HPDE6-E6E7 (cell line): ENCODE measurements around the gene PSMB5.

Experiments
- DNase-seq: peaks from one replicate; pipeline ENCODE4 v3.0.0; 2011; ENCODE audit warnings: missing footprints; ENCODE audit errors: extremely low spot score

The PSMB5 gene

DNA sequence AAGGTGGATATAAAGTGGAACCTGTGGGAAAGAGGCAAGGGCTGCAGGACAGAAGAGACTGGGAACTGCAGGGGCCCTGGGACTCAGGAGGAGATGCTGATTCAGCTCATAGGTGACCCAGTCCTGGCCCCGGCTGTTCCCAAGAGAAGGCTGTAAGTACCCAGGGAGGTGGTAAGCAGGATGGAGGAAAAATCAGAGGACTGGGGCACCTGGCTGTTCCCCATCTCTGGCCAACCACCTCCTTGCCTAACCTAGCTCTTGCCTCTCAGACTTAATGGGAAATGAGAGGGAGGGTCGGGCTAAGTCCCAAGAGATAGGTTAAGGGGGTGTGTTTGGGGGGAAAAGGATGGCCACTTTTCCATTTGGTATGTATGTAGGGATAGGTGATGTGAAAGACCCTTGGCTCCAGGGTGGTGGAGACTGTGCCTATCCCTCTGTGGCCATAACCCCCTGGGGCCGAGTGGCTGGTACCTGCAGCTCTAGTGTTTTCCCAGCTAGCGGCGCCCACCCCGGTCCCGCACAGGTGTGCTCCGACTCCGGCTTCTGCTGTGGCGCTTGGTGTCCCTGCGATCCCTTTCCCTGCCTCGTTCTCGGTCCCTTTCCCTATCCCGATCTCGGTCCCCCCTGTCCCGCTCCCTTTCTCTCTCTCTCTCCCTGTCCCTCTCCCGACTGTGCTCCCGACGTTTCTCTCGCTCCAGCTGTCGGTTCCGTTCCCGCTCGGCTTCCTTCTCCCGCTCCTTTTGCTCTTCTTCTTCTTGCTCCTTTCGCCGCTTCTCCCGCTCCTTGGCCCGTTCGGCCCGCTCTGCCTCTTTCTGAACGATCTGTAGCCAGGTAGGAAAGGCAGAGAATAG, 24.2 kb upstream of the PSMB5 start:
- no peak for DNase-seq

DNA sequence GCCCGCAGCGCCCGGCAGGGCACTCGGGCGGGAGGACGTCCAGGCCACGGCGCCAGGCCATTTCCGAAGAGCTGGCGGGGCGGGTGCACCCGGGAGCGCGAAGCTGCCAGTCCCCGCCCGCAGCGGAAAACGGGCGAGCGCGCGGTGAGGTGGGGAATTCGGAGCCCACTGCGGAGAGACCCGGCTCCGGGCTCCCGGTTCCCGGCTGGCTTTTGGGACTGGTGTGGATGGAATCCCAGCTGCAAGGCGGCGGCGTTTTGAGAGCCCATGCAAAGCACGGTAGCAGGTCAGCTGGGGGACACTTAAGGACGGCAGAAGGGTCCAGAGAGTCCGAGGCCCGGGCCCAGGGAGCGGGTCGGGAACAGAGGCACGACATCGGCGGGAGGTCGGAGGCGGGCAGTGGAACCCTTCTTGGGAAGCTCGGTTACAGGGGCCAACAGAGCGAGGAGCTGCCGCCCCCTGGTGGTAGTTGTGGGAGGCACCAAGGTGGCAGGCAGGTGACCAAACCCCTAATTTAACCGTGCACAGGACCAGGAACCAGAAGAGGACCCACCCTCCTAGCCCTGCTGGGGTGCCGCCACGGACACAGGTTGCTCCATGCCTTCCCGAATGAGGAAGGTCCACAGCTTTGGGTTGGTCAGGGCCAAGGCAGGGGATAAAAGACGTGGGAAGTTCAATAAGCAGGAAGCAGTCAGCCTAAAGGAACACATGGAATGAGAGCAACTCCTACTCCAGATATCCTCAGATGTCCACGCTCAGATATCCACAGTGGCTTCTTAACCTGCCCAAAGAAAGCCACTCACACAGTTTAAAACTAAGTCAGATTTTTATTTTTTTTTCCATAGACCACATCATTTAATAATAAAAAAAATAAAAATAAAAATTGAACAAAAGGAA, 23.3 kb upstream of the PSMB5 start:
- DNase-seq: peak; percentile 80

DNA sequence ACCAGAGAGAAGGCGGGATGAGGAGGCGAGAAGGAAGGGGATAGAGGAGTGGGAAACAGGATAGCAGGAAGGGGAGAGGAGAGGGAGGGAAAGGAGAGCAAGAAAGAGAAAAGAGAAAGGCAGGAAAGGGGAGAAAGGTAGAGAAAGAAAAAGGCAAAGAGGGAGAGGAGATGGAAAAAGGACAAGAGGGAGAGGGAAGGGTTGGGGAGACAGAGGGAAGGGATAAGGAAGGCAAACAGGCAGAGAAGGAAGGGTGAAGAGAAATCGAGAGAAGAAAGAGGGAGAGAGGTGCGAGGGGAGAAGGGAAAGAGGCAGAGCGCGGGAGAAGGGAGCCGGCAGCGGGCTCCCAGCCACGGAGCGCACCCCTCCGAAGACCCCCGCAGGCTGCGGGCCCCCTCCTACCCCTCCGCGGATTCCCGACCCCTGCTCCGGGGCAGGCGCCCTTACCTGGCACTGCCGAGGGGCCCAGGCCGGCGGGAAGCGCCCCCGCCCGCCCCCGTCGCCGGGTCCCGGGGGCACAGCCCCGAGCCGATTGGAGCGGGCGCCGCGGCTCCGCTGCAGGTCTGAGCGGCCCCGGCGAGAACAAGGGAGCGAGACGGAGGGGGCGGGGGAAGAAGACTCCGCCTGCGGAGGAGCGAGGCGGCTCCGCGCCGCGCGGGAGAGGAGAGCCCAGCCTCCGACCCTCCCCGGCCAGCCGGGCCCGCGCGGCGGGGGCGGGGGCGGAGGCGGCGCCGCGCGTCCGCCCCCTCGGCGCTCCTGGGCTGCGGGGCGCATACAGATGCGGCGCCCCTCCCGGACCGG, 22.5 kb upstream of the PSMB5 start, which contains the start of gene CDH24:
TSS of gene CDH24 (minus strand) at position 565 of the 801 bp plus-strand sequence. CDS start 1,787 bp downstream, outside the sequence.
- peak; percentile 90 for DNase-seq

DNA sequence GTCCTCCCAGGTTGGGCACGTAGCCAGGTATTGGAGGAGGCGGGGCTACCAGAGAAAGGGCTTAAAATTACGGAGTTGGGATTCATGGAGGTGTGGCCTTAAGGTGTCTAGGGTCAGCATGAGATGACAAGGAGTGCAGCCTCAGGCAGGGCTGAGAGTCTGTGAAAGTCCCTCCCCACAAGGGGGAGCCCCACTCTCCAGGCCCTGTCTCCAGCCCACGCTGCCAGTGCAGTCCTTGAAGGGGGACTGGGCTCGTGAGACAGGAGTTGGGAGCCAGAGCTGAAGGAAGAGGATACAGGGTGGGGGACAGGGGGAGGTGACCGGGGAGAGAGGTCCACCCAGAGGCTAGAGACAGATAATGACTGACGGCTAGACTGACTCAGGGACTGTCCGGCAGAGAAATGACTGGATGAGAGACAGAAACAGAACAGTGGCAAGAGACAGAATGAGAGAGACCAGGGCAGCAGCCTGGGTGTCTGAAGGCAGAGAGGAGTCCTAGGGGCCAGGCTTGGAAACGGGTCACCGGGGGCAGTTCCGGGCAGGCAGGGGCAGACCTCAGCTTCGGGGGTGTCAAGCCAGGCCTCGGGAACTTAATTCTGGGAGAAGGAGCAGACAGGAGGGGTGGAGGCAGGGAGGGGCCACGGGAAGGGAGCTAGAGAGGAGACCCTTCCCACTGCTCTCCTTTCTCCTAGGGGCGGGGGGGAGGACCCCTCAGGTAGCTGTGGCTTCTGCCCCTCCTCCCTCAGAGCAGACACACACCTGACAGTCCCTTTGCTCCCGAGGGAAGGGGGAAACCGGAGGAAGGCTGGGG, 21.6 kb upstream of the PSMB5 start:
- peak; percentile 91 for DNase-seq

GRCh38 chr14:23055621-23056144, 21.0 kb upstream of the PSMB5 start:
- DNase-seq: no peak

- DNase-seq: no peak
Measured at GRCh38 chr14:23055147-23055550, 20.4 kb upstream of the PSMB5 start.

DNA sequence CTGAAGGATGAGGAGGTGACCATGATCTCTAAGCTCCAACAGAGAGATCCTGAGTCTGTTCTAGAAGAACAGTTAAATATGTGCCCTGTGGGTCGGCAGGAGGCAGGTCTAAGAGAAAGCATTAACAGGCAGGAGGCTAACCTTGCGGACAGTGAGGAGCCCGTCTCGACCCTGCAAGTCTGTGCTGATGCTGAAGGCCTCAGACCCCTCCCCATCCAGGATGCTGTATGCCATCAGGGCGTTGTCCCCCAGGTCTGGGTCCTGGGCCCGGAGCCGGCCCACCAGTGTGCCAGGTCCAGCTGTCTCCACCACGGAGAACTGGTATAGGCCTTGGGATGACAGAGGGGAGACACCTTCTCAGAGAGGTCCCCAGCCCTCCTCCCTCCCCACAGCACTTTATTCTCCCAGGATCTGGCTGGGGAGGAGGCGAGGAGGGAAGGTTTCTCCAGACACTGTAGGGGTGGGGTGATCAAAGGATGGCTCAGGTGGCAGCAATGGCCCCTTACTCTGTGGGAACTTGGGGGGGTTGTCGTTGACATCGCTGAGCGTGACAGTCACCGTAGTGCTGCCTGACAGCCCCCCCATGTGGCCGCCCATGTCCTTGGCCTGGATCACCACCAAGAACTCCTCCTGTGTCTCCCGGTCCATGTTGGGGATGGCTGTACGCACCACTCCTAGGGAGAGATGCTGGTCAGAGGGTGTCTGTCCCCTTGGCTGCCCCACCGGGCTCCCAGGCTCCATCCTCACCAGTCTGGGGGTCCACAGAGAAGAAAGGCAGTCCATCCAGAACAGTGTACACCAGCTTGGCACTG, 19.5 kb upstream of the PSMB5 start:
- no peak for DNase-seq

- no peak for DNase-seq
Measured at GRCh38 chr14:23053426-23053825, 18.7 kb upstream of the PSMB5 start.

GRCh38 chr14:23052671-23053070, 18.0 kb upstream of the PSMB5 start:
- DNase-seq: no peak

DNA sequence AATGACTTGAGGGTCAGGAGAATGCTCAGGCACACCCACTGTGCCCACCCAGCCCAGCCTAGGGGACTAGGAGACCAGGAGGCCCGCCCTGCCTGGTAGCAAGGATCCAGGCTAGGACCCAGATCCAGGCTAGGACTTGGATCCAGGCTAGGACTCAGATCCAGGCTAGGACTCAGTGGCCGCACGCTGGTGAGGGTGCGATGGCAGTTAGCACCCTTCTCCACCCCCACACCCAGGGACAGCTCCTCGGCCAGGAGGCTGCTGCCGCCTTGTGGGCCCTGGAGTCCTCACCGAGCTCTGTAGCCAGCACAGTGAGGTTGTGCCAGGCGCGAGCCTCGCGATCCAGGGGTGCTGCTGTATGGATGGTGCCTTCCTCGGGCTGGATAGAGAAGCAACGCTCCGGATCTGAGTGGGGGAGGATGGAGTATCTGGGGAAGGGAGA, 17.5 kb upstream of the PSMB5 start:
- DNase-seq: no peak

GRCh38 chr14:23051141-23052057, 16.7 kb upstream of the PSMB5 start:
- no peak for DNase-seq

DNA sequence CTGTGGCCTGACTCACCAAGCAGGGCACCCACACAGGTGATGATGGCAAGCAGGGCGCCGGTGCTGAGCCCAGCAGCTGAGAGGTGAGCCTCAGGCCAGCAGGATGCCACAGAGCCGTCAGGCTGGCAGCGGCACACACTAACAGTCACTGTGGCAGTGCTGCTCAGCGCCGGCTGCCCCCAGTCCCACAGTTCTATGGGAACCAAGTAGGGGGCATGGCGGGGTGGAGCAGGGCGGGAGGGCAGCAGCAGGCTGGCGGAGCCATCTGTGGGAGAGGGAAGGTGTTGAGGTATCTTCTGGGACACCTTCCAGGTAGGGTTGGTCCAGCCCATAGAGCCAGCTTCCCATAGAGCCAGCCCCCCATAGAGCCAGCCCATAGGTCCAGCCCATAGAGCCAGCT, 14.3 kb upstream of the PSMB5 start:
- DNase-seq: no peak

DNA sequence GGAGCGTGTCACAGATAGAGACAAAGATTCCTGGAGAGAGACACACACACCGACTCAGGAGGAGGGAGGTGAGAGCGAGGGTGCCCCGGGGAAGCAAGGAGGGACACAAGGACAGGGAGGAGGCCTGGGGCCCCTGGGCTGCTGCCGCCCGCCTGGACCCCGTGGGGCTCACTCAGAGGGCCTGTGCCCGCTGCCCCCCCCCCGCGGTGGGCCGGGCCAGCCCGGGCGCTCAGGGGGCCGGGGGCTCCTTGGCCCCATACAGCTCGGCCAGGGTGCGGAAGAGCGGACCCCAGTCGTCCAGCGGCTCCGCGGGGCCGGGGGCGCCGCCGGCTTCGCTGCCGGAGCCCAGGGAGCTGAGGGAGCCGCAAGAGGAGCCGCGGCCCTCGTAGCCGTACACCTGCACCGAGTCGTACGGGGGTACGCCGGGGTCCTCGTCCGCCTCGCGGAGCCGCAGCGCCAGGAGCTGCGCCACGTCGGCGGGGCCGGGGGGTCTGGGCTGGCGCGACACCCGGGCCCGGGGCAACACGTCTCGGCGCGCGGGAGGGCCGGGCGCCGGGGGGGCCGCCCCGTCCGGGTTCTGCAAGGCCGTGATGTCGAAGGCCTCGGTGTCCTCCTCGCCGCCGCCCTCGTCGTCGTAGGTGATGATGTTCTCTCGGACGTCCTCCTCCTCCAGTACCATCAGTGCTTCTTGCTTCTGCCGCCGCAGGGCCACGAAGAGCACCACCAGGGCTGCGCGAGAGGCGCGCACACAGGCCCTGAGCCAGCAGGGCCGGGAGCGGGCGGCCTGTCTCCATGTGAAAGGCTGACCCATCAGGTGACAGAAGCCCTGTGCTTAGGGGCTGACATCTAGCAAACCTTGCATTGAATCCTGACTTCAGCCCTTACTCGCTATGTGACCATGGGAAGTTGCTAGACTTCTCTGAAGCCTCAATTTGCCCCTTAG, 13.3 kb upstream of the PSMB5 start:
- DNase-seq: no peak

- no peak for DNase-seq
Measured at GRCh38 chr14:23047034-23047634, 12.4 kb upstream of the PSMB5 start.

DNA sequence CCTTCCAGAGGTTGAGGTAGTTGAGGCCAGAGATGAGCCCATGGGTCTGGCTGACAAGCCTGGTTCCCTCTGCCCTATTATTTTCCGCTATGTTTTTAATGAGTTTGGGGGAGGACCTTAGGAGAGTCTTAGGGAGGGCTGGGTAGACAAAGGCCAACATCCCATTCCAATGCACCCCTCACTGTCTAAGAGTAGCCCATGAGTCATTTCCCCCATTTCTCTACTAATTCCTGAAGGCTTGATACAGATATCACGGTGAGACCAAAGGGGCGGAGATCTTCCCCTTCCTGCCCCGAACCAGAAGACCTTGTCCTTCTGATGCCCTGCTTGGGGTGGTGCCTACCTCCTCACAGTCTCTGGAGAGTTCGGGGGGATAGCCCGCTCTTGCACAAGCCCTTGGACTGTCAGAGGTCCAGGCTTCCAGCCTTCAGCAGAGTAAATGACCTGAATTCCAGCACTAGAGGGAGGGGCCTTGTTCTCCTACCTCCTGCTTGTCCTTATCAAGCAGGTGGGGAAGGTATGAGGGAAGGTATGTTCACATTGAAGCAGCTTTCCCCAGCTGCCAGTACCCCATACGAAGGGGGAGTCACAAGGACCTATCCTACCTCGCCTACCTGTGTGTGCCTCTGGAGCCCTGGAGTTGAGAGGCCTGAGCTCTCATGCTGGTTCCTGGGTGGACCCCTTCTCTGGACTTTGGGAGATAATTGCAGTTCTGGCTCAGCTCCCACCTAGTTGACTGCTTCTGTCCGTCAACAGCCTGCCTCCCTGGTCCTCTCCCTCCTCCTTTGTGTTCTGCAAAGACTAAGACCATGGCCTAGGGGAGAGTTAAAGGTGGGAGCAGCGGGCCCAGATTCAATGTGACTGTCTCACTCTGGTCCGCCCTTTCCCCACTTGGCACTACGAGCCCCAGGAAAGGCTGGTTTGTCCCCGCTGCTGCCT, 11.0 kb upstream of the PSMB5 start:
- no peak for DNase-seq

DNA sequence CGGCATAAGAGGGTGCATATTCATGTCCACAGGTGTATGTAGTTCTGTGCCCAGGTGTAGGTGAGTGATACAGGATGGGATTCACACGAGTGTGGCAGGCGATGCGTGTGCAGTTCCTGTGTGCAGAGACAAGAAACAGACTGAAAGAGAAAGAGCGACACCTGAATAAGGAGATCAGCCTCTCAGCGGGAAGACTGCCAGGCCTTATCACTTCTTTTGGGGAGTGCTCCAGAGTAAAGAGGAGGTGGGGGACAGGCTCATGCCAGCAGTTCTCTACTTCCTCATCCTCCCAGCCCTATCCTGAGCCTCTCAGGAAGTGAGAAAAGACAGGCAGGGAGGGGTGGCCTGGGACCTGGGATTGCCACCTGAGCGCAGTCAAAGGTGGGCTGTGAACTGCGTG, 10.1 kb upstream of the PSMB5 start:
- DNase-seq: no peak
